ENCODE measurements around the gene PSME2. TPM values are rescaled to one million over a fixed set of nuclear protein-coding genes. Genes with fewer than 3 reads are reported as not detected.

The PSME2 gene
- total RNA-seq, 1 experiment from 2014 or later, result 172 TPM

DNA sequence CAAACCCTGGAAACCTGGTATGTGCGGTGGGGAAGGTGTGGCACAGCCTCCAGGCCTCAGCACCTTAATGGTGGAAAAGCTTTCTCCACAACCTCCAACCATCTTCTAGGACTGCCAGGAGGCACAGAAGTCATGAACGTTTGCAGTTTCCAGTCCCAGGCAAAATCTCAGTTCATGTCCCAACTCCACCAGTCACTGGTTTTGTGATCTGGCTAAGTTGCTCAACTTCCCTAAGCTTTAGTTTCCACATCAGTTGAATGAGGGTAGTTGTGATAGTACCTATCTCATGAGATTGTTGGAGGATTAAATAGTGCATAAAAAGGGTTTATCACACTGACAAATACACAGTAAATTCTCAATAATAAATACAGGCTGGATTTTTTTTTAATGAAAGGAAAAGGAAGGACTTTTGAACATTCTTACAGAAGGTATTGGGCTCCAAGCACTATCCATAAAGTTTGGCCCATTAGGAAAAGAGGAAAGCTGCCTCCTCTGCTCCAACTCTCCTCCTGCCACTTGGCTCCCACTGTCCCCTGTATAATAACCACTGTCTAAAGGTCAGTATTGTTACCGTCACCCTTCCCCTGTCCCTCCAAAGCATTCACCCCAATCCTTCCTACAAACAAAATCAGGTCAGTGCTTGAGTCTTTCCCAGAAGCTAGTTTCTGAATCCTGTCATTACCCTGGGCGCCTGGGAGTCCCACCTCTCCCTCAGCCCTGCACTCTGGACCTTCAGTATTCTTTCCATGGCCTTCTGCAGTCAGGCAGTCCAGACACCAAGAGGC lies 46.0 kb downstream of the PSME2 start:
- TF ChIP-seq EZH2 (IDR thresholded peaks at IDR 0.05; ENCODE audit: borderline replicate concordance, low read depth, low read length, poor library complexity, severe bottlenecking) (no peak), CTCF (conservative IDR thresholded peaks at IDR 0.05; ENCODE audit: low read depth, low read length) (no peak)
- H3K36me3 ChIP-seq (ENCODE audit: insufficient read depth, low read length, poor library complexity, severe bottlenecking), result peaks cover 25% of the 10 kb centered on the region
- BruUV-seq (replicated peaks), result no TSS peak
- intact Hi-C loops (cut with micrococcal nuclease; ENCODE audit: unreplicated experiment), result no loop called here
- DNase-seq (ENCODE audit: low spot score), result no peak
- H3K4me1 ChIP-seq (ENCODE audit: insufficient read depth, low read length, poor library complexity, severe bottlenecking), result peaks cover under 1% of the 10 kb centered on the region
- CTCF ChIA-PET, result no interaction called here
- POLR2A ChIA-PET (ENCODE audit: low non-redundant PET), result interaction anchor here (0.7 kb wide), 1 partner anchor 15 kb away, joined by 3 read pairs; no protein-coding TSS in a partner anchor
- H3K4me3 ChIP-seq (ENCODE audit: low read depth, low read length, poor library complexity, severe bottlenecking), result no peak overlapping the region
- H3K27ac ChIP-seq (ENCODE audit: low read depth, low read length, poor library complexity, severe bottlenecking), result no peak overlapping the region
- no peaks in the 10 kb centered on the region for H3K27me3 ChIP-seq (replicated peaks; ENCODE audit: insufficient read depth, low read depth, low read length, poor library complexity)
- no peaks in the 10 kb centered on the region for H3K9me3 ChIP-seq (ENCODE audit: low read depth, low read length, poor library complexity, severe bottlenecking)

DNA sequence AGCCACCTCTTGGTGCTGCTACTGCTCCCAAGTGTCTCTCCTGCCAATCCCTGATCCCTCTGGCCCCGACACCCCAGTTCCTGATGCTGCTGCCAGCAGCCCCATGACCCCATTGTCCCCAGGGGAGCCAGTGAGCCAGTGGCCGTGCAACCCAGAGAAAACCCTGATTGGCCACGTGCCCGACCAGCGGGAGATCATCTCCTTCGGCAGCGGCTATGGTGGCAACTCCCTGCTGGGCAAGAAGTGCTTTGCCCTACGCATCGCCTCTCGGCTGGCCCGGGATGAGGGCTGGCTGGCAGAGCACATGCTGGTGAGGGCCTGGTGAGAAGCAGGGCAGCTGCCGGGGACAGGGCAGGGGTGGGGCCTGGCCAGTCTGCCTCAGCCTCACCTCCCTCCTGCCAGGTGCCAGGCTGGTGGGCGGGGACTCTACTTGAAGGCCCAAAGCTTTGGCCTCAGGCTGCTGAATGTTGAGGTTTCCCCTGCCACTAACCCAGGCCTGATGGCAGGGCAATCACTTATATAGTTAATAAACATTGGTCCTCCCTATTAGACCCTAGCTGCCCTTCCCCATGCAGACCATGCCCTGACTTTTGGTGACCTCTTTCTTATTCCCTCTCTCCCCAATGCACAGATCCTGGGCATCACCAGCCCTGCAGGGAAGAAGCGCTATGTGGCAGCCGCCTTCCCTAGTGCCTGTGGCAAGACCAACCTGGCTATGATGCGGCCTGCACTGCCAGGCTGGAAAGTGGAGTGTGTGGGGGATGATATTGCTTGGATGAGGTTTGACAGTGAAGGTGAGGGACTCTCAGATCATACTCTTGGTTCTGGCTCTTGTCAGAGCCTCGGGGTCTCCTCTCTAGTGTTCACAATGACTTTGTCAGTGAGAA lies 47.2 kb downstream of the PSME2 start:
- BruUV-seq (replicated peaks), result no TSS peak
- ChIA-PET CTCF (no interaction called here), POLR2A (ENCODE audit: low non-redundant PET) (no interaction called here)

More for the DNA sequence above, 47.2 kb downstream of the PSME2 start:
- peaks cover 25% of the 10 kb centered on the region for H3K36me3 ChIP-seq (ENCODE audit: insufficient read depth, low read length, poor library complexity, severe bottlenecking)
- no peak overlapping the region for H3K4me3 ChIP-seq (ENCODE audit: low read depth, low read length, poor library complexity, severe bottlenecking)
- DNase-seq (ENCODE audit: low spot score), result no peak
- no peaks in the 10 kb centered on the region for H3K9me3 ChIP-seq (ENCODE audit: low read depth, low read length, poor library complexity, severe bottlenecking)
- no peaks in the 10 kb centered on the region for H3K27me3 ChIP-seq (replicated peaks; ENCODE audit: insufficient read depth, low read depth, low read length, poor library complexity)
- peaks cover 4% of the 10 kb centered on the region for H3K4me1 ChIP-seq (ENCODE audit: insufficient read depth, low read length, poor library complexity, severe bottlenecking)
- intact Hi-C loops (cut with micrococcal nuclease; ENCODE audit: unreplicated experiment), result no loop called here
- no peak for TF ChIP-seq CTCF (conservative IDR thresholded peaks at IDR 0.05; ENCODE audit: low read depth, low read length)
- no peak for TF ChIP-seq EZH2 (IDR thresholded peaks at IDR 0.05; ENCODE audit: borderline replicate concordance, low read depth, low read length, poor library complexity, severe bottlenecking)
- H3K27ac ChIP-seq (ENCODE audit: low read depth, low read length, poor library complexity, severe bottlenecking), result no peak overlapping the region

All from A673 (cell line).